HTERT RPE-1 (cell line): Measurements from ENCODE around the gene NMRK1.

Experiments used
- in situ Hi-C: fragments of 300-500 bp; cut with MboI; formaldehyde crosslinking; loops from 4 replicates; pipeline ENCODE4 v1.14.3; 2020; ENCODE audit warnings: low sequenced_read_pairs

Gene NMRK1

DNA sequence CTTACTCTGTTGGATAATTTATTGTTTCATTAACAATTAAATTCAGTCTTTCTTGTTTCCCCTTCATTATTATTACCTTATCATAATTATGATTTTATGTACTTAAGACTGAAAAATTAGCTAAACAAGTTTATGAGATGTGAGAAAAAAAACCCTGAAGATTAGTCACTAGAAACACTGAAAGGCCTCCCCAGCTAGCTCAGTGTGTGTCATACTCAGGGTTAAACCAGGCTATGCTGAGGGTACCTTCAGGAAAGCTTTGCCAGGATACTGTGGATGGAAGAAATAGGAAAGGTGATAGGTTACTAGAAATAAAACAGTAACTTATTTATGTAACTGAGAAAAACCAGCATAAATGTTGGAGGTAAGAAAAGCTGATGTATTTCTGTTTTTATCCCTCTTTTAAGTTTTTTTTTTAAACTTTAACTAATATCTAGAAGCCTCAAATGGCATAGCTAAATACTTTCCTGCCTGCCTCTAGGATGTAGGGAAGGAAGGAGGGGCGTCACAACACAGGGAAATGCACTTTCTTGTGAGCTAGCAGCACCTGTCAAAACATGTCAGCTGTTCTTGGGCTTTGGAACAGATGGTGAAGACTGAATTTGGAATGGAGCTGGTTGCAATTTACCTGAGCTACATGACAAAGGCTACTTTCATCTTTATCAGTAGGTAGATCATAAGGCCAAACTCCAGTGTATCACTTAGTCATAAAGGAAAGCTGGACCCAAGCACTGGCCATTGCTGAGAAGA, 24.2 kb downstream of the NMRK1 start:
- in situ Hi-C loops = no loop called here

DNA sequence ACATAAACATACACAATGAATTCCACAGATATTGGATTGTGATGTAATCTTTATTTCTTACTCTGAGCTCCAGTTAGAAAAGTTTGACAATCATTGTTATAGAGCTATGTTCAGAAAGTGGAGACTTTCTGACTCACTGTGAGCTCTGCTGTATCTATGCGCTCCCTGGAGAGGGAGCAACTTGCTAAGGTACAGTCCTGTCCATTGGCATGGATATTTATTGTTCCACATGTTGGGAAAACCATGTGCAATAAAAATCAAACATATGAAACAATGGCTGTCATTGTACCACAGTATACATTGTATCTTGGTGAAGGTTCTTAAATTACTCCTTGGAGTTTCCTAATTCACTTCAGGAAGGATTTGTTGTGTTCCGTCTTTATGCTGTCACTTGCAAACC, 26.8 kb downstream of the NMRK1 start:
- in situ Hi-C loops = no loop called here

DNA sequence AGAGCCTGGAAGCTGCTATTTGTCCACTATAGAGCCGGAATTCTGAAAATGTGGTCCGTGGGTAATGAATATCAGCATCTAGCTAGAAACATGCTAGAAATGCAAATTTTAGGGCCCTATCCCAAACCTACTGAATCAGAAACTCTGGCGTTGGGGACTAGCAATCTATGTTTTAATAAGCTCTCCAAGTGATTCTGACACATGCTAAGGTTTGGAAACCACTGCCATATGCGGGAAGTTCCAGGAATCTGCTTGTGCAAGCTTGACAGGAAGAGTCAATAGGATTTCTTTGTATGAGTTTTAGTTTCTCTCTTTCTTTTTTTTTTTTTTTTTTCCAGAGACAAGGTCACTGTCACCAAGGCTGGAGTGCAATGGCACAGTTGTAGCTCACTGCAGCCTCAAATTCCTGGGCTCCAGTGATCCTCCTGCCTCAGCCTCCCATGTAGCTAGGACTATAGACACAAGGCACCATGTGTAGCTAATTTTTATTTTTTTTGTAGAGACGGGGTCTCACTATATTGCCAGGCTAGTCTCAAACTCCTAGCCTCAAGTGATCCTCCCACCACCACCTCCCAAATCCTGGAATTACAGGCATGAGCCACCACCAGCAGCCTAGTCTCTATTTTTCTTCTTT, 33.5 kb downstream of the NMRK1 start:
- in situ Hi-C loops = no loop called here

DNA sequence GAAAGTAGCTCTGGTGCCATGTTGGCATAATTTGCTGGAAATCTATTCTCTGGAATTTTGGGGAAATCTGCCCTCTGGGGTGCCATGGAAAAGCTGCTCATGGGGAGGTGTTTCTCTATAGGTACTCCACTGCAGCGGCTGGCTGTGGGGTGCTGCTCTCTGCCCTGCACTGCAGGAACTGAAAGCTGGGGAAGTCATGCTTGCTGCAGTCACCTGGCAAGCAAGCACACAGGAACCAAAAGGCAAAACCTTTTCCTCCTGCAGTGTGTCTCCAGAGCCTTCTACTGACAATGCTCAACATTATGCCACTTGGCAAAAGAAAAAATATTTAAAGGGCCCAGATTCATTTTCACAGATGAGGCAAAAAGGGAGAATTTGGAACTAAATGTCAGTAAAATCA, 34.1 kb downstream of the NMRK1 start:
- in situ Hi-C loops = no loop called here

DNA sequence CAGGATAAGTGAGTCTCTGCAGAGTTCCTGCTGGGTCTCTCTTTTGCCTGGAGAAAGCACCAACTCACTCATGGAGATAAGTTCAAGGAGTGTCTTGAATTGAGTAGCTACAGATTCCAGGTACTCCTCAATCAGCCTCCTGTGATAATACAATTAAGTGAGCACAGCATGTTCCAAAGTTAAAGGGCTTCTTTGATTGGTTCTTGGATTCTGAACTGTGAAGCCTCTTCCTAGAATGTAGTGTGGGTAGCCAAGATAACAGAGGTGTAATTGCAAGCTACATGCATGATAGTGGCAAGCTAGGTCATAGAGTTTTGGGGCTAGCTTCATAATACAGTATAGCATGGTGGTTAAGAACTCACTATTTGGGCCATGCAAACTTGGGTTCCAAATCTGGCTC, 36.7 kb downstream of the NMRK1 start:
- in situ Hi-C loops = no loop called here

DNA sequence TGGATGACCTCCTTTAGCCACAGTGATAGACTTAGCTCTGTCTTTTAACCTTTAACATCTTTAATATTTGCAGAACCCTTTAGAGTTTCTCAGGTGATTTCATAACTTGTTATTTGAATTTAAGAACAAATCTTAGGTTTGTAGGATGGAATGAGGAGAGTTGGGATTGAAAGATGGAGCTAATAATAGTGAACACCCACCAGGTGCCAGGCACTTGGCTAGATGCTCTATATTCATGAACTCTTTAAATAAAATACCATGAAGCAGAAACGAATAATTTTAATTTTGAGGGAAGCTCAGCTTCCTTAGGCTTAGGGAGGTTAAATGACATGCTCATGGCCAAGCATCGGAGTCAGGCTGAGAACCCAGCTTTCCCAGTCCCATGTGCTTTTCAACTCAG, 40.4 kb downstream of the NMRK1 start:
- in situ Hi-C loops = no loop called here

DNA sequence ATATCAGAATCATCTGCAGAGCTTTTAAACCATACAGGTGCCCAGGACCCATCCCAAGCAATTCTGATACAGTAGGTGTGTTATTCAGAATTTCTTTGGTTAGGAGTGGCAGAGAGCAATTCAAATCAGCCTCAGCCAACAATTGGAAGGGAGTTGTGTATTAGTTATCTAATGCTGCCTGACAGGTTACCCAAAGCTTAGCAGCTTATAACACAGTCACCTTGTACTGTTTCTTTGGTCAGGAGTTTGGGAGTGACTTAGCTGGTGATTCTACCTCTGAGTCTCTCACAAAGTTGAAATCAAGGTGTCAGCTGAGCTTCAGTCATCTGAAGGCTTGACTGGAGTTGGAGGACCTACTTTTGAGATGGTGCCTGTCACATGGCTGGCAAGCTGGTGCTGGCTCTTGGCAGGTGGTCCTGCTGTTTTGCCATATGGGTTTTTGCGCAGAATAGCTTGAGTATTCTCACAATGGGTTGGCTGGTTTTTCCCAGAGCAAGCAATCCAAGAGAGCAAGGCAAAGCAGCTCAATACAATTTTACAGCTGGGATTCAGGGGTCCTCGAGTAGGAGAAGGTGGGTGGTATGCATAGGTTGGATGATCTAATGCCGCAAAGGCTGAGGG, 41.1 kb downstream of the NMRK1 start:
- in situ Hi-C loops = no loop called here

DNA sequence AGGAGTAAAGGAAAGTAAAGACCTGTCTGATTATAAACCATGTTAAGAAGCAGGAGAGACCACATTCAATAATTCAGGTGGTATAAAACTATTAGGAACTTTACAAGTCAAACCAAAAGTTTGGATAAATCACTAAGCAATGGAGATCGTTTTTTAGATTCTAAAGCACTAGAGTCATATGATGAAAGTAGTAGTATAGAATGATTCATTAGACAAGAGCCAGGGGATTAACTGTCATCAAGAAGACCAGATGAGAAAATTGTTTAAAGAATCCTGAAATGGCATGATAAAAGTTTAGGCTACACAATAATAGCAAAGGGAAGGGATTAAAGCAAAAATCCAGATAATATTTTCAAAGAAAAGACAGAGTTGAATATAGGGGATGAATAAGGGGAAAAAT, 46.9 kb downstream of the NMRK1 start:
- in situ Hi-C loops = no loop called here

DNA sequence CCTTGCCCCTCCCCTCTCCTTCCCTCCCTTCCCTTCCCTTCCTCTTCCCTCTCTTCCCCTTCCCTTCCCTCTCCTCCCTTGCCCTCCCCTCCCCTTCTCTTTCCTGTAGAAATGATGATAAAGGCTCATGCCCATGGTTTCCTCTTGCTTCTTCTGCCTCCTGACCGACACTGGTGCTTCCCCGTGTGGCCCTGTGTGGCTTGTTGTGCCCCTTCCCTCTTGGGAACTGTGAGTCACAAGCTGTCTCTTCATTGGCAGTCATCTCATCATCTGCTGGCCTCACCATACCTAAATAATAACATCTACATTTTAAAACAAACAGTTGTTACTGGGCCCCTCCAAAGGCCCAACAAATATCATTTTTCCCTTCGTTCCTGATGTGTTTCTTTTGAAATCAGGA, 48.2 kb downstream of the NMRK1 start:
- in situ Hi-C loops = no loop called here

DNA sequence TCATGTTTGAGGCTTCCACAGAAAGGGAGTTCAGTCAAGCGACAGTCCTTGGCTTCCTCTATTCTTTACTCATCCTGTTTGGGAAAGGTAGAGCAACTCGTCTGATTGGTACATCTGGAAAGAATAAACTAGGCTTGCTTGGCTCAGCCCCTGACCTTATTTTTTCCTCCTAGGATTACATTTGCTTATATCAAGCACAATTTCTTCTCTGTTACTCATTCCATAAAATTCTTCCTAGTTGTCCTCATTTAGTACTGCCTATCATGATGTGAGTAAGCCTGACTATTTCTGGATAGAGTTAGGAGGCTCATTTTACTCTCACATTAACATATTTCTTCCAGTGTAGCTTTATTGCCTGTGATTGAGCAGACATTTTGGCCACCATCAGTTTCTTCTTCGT, 48.9 kb downstream of the NMRK1 start:
- in situ Hi-C loops = no loop called here

DNA sequence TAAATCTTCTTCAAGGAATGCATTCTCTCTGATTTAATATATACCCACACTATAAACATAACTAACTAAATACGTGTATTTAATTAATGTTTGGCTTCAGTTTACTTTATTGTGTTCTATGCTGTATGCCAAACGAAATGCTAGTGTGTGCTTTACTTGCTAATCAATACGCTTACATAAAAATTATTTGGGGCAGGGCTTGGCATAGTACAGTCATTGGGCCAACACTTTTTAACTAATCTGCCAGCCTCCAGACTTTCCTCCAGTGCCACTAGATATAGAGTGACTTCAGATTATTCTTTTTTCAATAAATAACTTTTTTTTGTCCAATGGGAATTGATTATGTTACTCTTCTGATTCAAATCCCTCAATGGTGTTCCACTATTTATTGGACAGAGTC, 51.2 kb downstream of the NMRK1 start:
- in situ Hi-C loops = no loop called here

DNA sequence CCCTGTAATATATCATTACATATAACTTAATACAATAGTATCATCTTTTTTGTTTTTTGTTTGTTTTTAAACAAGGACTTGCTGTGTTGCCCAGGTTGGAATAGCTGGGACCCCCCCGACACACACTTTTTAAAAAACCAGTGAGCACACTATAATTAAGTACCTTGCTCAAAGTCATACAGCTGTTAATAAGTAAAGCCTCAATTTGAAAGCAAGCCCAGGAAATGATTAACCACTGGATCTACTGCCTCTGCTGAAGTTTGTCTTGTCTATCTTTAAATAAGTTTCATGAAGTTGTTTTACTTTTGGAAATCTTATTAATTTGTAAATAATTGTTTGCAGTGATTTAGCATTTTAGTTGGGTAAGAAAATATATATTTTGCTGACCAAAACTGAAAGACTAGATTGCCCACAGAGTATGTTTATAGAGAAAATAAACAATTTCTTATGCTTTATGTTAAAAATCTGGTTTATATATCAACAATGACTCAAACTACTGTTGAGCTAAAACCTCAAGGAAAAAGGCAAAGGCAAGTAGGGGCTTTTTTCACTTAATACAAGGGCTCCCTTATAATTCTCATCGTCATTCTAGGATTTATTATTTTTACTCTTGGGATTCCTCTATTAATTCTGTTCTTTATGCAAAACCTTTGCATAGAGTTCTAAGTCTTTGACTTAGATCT, 54.0 kb downstream of the NMRK1 start:
- in situ Hi-C loops = no loop called here

DNA sequence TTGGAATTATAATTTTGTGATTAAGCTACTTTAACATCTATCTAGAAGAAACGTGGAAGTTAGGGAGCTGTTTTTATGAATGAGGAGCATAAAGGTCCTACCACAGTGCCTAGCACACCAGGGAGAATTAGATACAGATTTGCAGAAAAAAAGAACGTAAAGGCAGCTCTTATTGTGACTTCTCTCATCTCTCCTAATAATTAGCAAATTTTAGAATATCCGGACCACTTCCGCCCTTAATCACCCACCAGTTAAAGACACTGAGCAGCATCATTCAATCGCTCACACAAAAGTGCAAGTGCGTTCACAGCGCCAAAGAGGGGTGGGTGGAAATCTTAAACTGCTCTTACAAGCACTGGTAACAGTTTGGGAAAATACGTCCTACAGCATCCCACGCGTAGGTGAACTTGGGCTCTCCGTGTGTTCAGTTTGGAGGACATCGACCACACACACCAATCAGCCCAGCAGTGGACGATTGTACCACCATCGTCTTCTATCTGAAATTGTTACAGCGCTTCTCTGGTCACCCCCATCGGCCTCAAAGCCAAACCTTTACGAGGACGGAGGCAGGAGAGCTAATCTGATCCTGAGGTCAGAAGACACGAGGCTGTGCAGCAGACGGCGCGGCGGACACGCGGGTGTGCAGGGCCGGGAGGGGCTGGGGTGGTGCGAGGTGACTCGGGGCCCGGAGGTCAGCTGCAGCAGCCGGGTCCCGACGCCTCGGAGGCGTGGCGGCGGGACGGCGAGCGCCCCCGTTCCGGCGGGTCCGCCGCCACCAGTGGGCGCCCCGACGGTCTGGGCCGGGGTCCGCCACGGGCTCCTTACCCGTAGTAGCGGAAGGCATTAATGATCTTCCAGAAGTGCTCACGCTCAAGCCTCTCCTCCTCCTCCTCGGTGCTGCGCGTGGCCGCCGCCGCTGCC, 60.5 kb downstream of the NMRK1 start:
- in situ Hi-C loops = no loop called here

DNA sequence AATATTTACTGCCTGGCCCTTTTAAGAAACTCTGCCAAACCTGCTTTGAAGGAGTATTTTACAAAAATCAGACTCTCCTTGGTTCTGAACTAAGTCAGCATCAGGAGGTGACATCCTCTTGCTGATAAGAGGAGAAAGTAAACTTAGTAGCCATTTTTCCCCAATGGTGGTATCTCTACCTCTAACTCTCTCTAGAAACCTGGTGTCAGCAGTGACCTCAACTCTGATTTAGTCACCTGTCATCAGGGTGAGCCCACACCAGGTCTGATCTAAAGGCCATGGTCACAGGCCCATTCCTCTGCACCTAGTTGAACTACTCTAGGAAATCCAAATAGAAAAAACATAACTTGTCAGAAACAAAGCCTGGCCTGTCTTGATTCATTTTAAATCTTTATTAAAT, 64.1 kb downstream of the NMRK1 start:
- in situ Hi-C loops = no loop called here

DNA sequence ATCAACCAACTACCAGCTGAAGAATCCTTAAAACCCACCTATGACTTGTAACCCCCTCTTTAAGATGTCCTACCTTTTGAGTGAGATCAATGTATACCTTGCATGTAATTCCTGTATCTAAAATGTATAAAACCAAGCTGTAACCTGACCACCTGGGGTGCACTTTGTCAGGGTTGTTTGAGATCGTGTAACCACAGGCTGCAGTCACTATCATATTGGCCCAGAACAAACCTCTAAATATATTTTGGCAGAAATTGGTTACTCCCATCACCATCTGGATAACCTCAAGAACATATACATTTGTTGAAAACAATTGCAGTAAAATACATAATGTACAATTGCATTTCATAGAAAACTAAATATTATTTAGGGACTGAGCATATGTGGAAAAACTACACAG, 68.3 kb downstream of the NMRK1 start:
- in situ Hi-C loops = no loop called here

DNA sequence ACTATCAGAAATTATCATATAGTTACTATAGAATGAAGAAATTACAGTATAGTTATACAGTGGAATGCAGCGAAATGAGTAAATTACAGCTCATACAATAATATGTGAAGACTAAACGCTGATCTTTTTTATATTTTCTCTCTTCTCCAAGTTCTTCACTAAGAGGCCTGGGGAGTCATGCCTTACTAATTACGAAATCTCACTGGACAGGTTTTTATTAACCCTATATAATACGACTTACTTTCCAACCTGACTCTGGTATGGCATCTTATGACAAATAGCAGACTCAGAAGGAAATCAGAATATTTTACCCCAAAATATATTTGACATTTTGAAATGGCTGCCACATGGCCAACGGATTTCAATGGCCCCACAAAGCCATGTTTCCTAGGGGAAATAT, 68.9 kb downstream of the NMRK1 start:
- in situ Hi-C loops = no loop called here

DNA sequence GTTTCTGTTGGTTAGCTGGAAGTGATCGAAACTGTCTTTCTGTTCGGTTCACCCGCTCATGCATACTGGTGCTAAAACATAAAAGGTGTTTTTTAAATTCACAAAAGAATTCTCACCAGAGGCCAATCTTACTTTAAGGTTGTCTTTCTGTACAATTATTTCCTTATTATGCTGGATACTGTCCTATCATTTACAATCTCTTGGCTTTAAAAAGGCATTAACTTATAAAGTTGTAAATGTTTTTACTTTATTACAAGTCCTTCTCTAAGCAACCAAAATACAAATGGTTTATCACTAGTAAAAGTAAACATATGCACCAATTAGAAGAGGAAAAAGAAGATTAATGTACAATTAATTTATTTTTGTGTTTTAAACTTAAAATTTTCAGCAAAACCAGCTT, 70.6 kb downstream of the NMRK1 start:
- in situ Hi-C loops = no loop called here

DNA sequence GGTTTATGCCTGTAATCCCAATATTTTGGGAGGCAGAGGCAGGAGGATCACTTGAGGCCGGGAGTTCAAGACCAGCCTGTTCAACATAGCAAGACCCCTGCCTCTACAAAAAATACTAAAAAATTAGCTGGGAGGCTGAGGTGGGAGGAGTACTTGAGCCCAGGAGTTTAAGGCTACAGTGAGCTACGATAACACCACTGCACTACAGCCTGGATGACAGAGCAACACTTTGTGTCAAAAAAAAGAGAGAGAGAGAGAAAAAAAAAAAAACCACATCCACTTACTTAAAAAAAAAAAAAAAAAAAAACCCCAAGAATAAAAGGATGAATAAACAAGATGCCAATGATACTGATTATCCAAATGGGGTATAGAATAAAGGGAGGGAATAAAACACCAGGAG, 74.2 kb downstream of the NMRK1 start:
- in situ Hi-C loops = no loop called here
